Astrocyte of the spinal cord (primary cell): Measurements from ENCODE around the gene PARD3B.
A peak's percentile ranks its signal among the peaks of the same experiment; 100 is the strongest.

Experiments used
- DNase-seq: peaks from one replicate; pipeline ENCODE4 v3.0.0; 2011; ENCODE audit warnings: low read depth, low spot score
- H3K4me3 ChIP-seq: 2 replicates; pipeline ENCODE4 v1.5.1; 2011; ENCODE audit warnings: low read depth, mild to moderate bottlenecking, low read length, moderate library complexity
- CTCF ChIP-seq: IDR thresholded peaks from 2 replicates; pipeline ENCODE4 v1.5.1; 2012; ENCODE audit warnings: low read depth, mild to moderate bottlenecking, low read length, inconsistent platforms
- in situ Hi-C: cut with HindIII; loops from 2 replicates; pipeline ENCODE4 v1.10.0; 2017; ENCODE audit warnings: low sequenced_read_pairs

The PARD3B gene

GRCh38 chr2:204591225-204591624 lies 46.0 kb downstream of the PARD3B start:
- in situ Hi-C loops = no loop called here

GRCh38 chr2:204604061-204604460 lies 58.8 kb downstream of the PARD3B start:
- TF ChIP-seq CTCF = no peak
- no peak overlapping the region for H3K4me3 ChIP-seq
- in situ Hi-C loops = no loop called here
- DNase-seq = peak; percentile 45

More at GRCh38 chr2:204591225-204591624, 46.0 kb downstream of the PARD3B start:
- TF ChIP-seq CTCF = no peak
- DNase-seq = no peak
- H3K4me3 ChIP-seq = no peak overlapping the region

- no peak overlapping the region for H3K4me3 ChIP-seq
- in situ Hi-C loops = no loop called here
- DNase-seq = peak; percentile 53
- no peak for TF ChIP-seq CTCF
Measured at GRCh38 chr2:204608237-204608939, 63.1 kb downstream of the PARD3B start.

GRCh38 chr2:204611017-204611631 lies 65.8 kb downstream of the PARD3B start:
- DNase-seq = no peak
- in situ Hi-C loops = no loop called here
- no peak overlapping the region for H3K4me3 ChIP-seq
- TF ChIP-seq CTCF = no peak

GRCh38 chr2:204611764-204612163 lies 66.5 kb downstream of the PARD3B start:
- TF ChIP-seq CTCF = no peak
- in situ Hi-C loops = no loop called here
- H3K4me3 ChIP-seq = no peak overlapping the region
- DNase-seq = no peak

GRCh38 chr2:204613635-204614034 lies 68.4 kb downstream of the PARD3B start:
- in situ Hi-C loops = no loop called here
- no peak for TF ChIP-seq CTCF
- DNase-seq = no peak
- no peak overlapping the region for H3K4me3 ChIP-seq
